ENCODE measurements around the gene SH2D1B.

- no peak for TF ChIP-seq CTCF (IDR thresholded peaks at IDR 0.05)
- TF ChIP-seq POLR2A (IDR thresholded peaks at IDR 0.05): no peak
- no peak for TF ChIP-seq EP300 (IDR thresholded peaks at IDR 0.05)
Measured at GRCh38 chr1:162357681-162358266, 54.2 kb downstream of the SH2D1B start.
